Suprapubic skin (tissue), 4 donors: ENCODE data around the gene MMP3. TPM values are rescaled to one million over a fixed set of nuclear protein-coding genes. Genes with fewer than 3 reads are reported as not detected.

ENCODE experiments used
- DNase-seq, 2 donors: peaks; one replicate each; pipeline ENCODE4 v3.0.0-alpha.2; 2019; ENCODE audit warnings: low spot score in 2 of 2
- H3K27ac ChIP-seq: fragments of 200-600 bp; sonication (generic); one replicate; pipeline ENCODE4 v1.5.1; 2019
- H3K27me3 ChIP-seq: fragments of 200-600 bp; sonication (generic); one replicate; pipeline ENCODE4 v1.5.1; 2019
- H3K36me3 ChIP-seq: fragments of 200-600 bp; sonication (generic); one replicate; pipeline ENCODE4 v1.5.1; 2019
- H3K4me1 ChIP-seq: fragments of 200-600 bp; sonication (generic); one replicate; pipeline ENCODE4 v1.5.1; 2019
- H3K4me3 ChIP-seq: fragments of 200-600 bp; sonication (generic); one replicate; pipeline ENCODE4 v1.5.1; 2019; ENCODE audit warnings: mild to moderate bottlenecking
- H3K9me3 ChIP-seq: fragments of 200-600 bp; sonication (generic); one replicate; pipeline ENCODE4 v1.5.1; 2019
- CTCF ChIP-seq, 2 donors: fragments of 200-600 bp in 1 of 2; fragments of 450-650 bp in 1 of 2; sonication (generic) in 1 of 2; IDR thresholded peaks; one replicate each; pipeline ENCODE4 v1.5.1; 2016 to 2019; ENCODE audit warnings: antibody characterized with exemption in 2 of 2, mild to moderate bottlenecking in 1 of 2, moderate library complexity in 1 of 2
- EP300 ChIP-seq: sonication (generic); formaldehyde crosslinking; IDR thresholded peaks from one replicate; pipeline ENCODE4 v1.6.1; 2017; ENCODE audit warnings: antibody characterized with exemption
- POLR2A ChIP-seq, 2 donors: fragments of 450-650 bp; IDR thresholded peaks; one replicate each; pipeline ENCODE4 v1.6.1; 2017; ENCODE audit warnings: antibody characterized with exemption in 2 of 2, mild to moderate bottlenecking in 2 of 2, moderate library complexity in 2 of 2
- POLR2AphosphoS5 ChIP-seq, 3 donors: sonication (generic); formaldehyde crosslinking; IDR thresholded peaks; one replicate each; pipeline ENCODE4 v1.6.1; 2017; ENCODE audit warnings: antibody characterized with exemption in 3 of 3
- WGBS: methylation state at CpG from one replicate; pipeline ENCODE4 v1.1.5; 2018; 5-methylcytosine and 5-hydroxymethylcytosine counted together
- total RNA-seq, 4 donors: library from RNA; depleted of rRNA; stranded (reverse); fragments of >200 nt; gene quantifications; one replicate each; pipeline ENCODE4 v1.1.0, GENCODE V29; 2016

Gene MMP3
- total RNA-seq, 4 donors from 2014 or later: 1.4 to 17.2 (median 4.6) TPM

- no peaks in the 10 kb centered on the region for H3K9me3 ChIP-seq
- H3K27me3 ChIP-seq: peaks cover 9% of the 10 kb centered on the region
- DNase-seq: no peak
- H3K4me3 ChIP-seq: no peak overlapping the region
- H3K27ac ChIP-seq: no peak overlapping the region
- H3K4me1 ChIP-seq: no peaks in the 10 kb centered on the region
- 41% methylated on average over 6 of the region's 6 CpGs for WGBS
- no peaks in the 10 kb centered on the region for H3K36me3 ChIP-seq
- TF ChIP-seq EP300 (no peak), POLR2AphosphoS5 (IDR thresholded peaks at IDR 0.05) (no peak), POLR2A (IDR thresholded peaks at IDR 0.05) (no peak), CTCF (IDR thresholded peaks at IDR 0.05) (no peak)
Observed at GRCh38 chr11:102829316-102830000, 14.0 kb downstream of the MMP3 start.

GRCh38 chr11:102824556-102824955 is 18.9 kb downstream of the MMP3 start:
- H3K9me3 ChIP-seq: no peaks in the 10 kb centered on the region
- no peaks in the 10 kb centered on the region for H3K4me1 ChIP-seq
- H3K36me3 ChIP-seq: no peaks in the 10 kb centered on the region
- H3K27me3 ChIP-seq: no peaks in the 10 kb centered on the region
- TF ChIP-seq EP300 (no peak), CTCF (IDR thresholded peaks at IDR 0.05) (no peak), POLR2AphosphoS5 (IDR thresholded peaks at IDR 0.05) (no peak), POLR2A (IDR thresholded peaks at IDR 0.05) (no peak)
- DNase-seq: no peak
- H3K4me3 ChIP-seq: no peak overlapping the region
- H3K27ac ChIP-seq: no peak overlapping the region
- WGBS: 94% methylated on average over 1 of the region's 1 CpG

GRCh38 chr11:102819491-102819890 is 23.9 kb downstream of the MMP3 start:
- no peak for DNase-seq
- Histone ChIP-seq H3K4me1 (no peaks in the 10 kb centered on the region), H3K9me3 (no peaks in the 10 kb centered on the region), H3K27me3 (no peaks in the 10 kb centered on the region), H3K4me3 (no peak overlapping the region), H3K36me3 (no peaks in the 10 kb centered on the region), H3K27ac (no peak overlapping the region)
- 83% methylated on average over 6 of the region's 6 CpGs for WGBS
- TF ChIP-seq POLR2A (IDR thresholded peaks at IDR 0.05) (no peak), CTCF (IDR thresholded peaks at IDR 0.05) (no peak), POLR2AphosphoS5 (IDR thresholded peaks at IDR 0.05) (no peak), EP300 (no peak)

GRCh38 chr11:102813484-102813883 is 29.9 kb downstream of the MMP3 start:
- no peaks in the 10 kb centered on the region for H3K36me3 ChIP-seq
- DNase-seq: no peak
- 71% methylated on average over 1 of the region's 1 CpG for WGBS
- H3K27ac ChIP-seq: no peak overlapping the region
- no peaks in the 10 kb centered on the region for H3K27me3 ChIP-seq
- H3K4me1 ChIP-seq: no peaks in the 10 kb centered on the region
- no peak for TF ChIP-seq CTCF (IDR thresholded peaks at IDR 0.05)
- TF ChIP-seq POLR2A (IDR thresholded peaks at IDR 0.05): no peak
- no peak for TF ChIP-seq POLR2AphosphoS5 (IDR thresholded peaks at IDR 0.05)
- TF ChIP-seq EP300: no peak
- H3K4me3 ChIP-seq: no peak overlapping the region
- H3K9me3 ChIP-seq: no peaks in the 10 kb centered on the region

GRCh38 chr11:102812188-102812587 is 31.2 kb downstream of the MMP3 start:
- DNase-seq: no peak
- Histone ChIP-seq H3K27ac (no peak overlapping the region), H3K4me3 (no peak overlapping the region), H3K4me1 (no peaks in the 10 kb centered on the region), H3K27me3 (no peaks in the 10 kb centered on the region), H3K9me3 (no peaks in the 10 kb centered on the region), H3K36me3 (no peaks in the 10 kb centered on the region)
- 53% methylated on average over 3 of the region's 3 CpGs for WGBS
- TF ChIP-seq POLR2AphosphoS5 (IDR thresholded peaks at IDR 0.05) (no peak), CTCF (IDR thresholded peaks at IDR 0.05) (no peak), POLR2A (IDR thresholded peaks at IDR 0.05) (no peak), EP300 (no peak)
